HFFc6 (cell line): ENCODE data around the gene CAPRIN1. TPM values are rescaled to one million over a fixed set of nuclear protein-coding genes. Genes with fewer than 3 reads are reported as not detected.
A peak's percentile ranks its signal among the peaks of the same experiment; 100 is the strongest.
"Not testable (repeated sequence)": the region's sequence is repeated elsewhere in the genome, so short reads cannot be mapped to it uniquely, and the experiment has no call there.

Experiments
- DNase-seq: peaks from one replicate; pipeline ENCODE4 v3.0.0-alpha.2; 2018
- H3K27ac Mint-ChIP-seq: 2 replicates; pipeline ENCODE4 v1.8.0; 2020; ENCODE audit warnings: mild to moderate bottlenecking, mixed read lengths
- H3K27me3 Mint-ChIP-seq: 2 replicates; pipeline ENCODE4 v1.8.0; 2021; ENCODE audit warnings: mild to moderate bottlenecking, moderate library complexity, mixed read lengths; ENCODE audit not compliant: insufficient read depth
- H3K36me3 Mint-ChIP-seq: 2 replicates; pipeline ENCODE4 v1.8.0; 2021; ENCODE audit warnings: low read depth, mixed read lengths
- H3K4me1 Mint-ChIP-seq: 2 replicates; pipeline ENCODE4 v1.8.0; 2020; ENCODE audit warnings: low read depth, mixed read lengths
- H3K4me3 Mint-ChIP-seq: 2 replicates; pipeline ENCODE4 v1.8.0; 2020; ENCODE audit warnings: mild to moderate bottlenecking, moderate library complexity, mixed read lengths
- H3K9me3 Mint-ChIP-seq: 2 replicates; pipeline ENCODE4 v1.8.0; 2020; ENCODE audit warnings: mild to moderate bottlenecking, mixed read lengths
- CTCF ChIP-seq: fragments of 200-600 bp; sonication (generic); IDR thresholded peaks from 2 replicates; pipeline ENCODE4 v1.5.0; 2021; ENCODE audit warnings: antibody characterized with exemption, mild to moderate bottlenecking
- total RNA-seq, 6 experiments: library from RNA; stranded (reverse); fragmentation: NEBNext Ultra II Directional; extraction: Animal tissue kit (Norgen Biotek cat#: 25700); gene quantifications; 2 replicates in 1 of 6; 3 replicates in 5 of 6; pipeline ENCODE4 v1.2.3, GENCODE V29; 2021

CAPRIN1 gene
- total RNA-seq, 6 experiments from 2014 or later, result 275 to 313 (median 300) TPM

- Mint-ChIP-seq H3K27me3 (peaks cover 1% of the 10 kb centered on the region; the same call in 1 of the 2 replicates), H3K9me3 (no peaks in the 10 kb centered on the region), H3K4me3 (no peak overlapping the region), H3K4me1 (peaks cover 63% of the 10 kb centered on the region), H3K27ac (peak overlapping the region; percentile 38; the same call in 1 of the 2 replicates), H3K36me3 (peaks cover 56% of the 10 kb centered on the region)
- TF ChIP-seq CTCF, result no peak
- no peak for DNase-seq
Measured at GRCh38 chr11:34063061-34063795, 11.7 kb downstream of the CAPRIN1 start.

GRCh38 chr11:34064291-34064690 lies 12.8 kb downstream of the CAPRIN1 start:
- no peak for TF ChIP-seq CTCF
- H3K4me1 Mint-ChIP-seq, result peaks cover 57% of the 10 kb centered on the region

DNA sequence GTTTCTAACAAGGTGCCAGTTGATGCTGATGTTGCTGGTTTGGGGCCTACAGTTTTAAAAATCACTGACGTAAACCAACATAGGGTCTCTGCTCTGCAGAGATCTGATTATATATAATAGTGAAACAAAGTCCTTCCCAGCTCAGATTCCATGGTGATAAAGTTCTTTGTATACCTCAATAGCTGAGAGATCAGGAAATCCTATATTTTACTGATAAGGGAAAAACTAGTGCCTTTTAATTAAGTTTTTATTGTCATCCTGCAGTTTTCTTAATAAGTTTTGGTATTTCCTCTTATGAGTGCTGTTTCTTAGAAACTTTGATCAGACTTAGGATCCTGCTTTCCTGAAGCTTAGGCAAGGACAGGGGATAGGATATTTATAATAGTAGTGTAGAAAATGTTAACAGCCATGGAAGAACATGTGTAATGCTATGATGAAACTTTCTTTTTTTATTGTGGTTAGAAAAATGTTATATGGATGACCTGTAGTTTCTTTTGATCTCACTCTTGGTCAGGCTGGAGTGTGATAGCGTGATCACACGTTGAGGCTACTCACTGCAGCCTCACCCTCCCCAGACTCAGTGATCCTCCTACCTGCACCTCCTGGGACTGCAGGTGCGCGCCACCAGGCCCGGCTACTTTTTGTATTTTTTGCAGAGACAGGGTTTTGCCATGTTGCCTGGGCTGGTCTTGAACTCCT lies 14.1 kb downstream of the CAPRIN1 start:
- Mint-ChIP-seq H3K9me3 (no peaks in the 10 kb centered on the region), H3K27ac (0 out of 2 replicates have a peak overlapping the region, but pooled peaks have one; percentile 29), H3K4me1 (peaks cover 62% of the 10 kb centered on the region), H3K36me3 (peaks cover 45% of the 10 kb centered on the region), H3K27me3 (peaks cover 1% of the 10 kb centered on the region; the same call in 1 of the 2 replicates), H3K4me3 (no peak overlapping the region)
- TF ChIP-seq CTCF, result peak; percentile 48; the same call in 1 of the 2 replicates
- peak; percentile 13 for DNase-seq

More at GRCh38 chr11:34064291-34064690, 12.8 kb downstream of the CAPRIN1 start:
- Mint-ChIP-seq H3K27me3 (peaks cover 1% of the 10 kb centered on the region; the same call in 1 of the 2 replicates), H3K27ac (no peak overlapping the region), H3K4me3 (no peak overlapping the region), H3K36me3 (peaks cover 49% of the 10 kb centered on the region), H3K9me3 (no peaks in the 10 kb centered on the region)
- no peak for DNase-seq

DNA sequence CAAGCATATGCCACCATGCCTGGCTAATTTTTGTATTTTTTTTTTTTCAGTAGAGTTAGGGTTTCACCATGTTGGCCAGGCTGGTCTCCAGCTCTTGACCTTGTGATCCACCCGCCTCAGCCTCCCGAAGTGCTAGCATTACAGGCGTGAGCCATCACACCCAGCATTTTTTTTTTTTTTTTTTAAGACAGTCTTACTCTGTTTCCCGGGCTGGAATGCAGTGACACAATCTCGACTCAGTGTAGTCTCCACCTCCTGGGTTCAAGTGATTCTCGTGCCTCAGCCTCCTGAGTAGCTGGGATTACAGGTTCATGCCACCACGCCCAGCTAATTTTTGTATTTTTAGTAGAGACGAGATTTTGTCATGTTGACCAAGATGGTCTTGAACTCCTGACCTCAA lies 15.2 kb downstream of the CAPRIN1 start:
- H3K27me3 Mint-ChIP-seq, DNase-seq, H3K9me3 Mint-ChIP-seq: not testable (repeated sequence)
- peak overlapping the region; percentile 49; the same call in 1 of the 2 replicates for H3K27ac Mint-ChIP-seq
- peaks cover 62% of the 10 kb centered on the region for H3K4me1 Mint-ChIP-seq
- H3K36me3 Mint-ChIP-seq, result peaks cover 45% of the 10 kb centered on the region
- peak overlapping the region; percentile 24; the same call in 1 of the 2 replicates for H3K4me3 Mint-ChIP-seq

GRCh38 chr11:34067383-34068065 lies 16.0 kb downstream of the CAPRIN1 start:
- no peak for TF ChIP-seq CTCF
- peak overlapping the region; percentile 22; the same call in 1 of the 2 replicates for H3K27ac Mint-ChIP-seq
- no peak overlapping the region for H3K4me3 Mint-ChIP-seq

More at GRCh38 chr11:34067383-34068065, 16.0 kb downstream of the CAPRIN1 start:
- H3K27me3 Mint-ChIP-seq, result peaks cover 1% of the 10 kb centered on the region; the same call in 1 of the 2 replicates
- no peak for DNase-seq
- peaks cover 39% of the 10 kb centered on the region for H3K36me3 Mint-ChIP-seq
- peaks cover 58% of the 10 kb centered on the region for H3K4me1 Mint-ChIP-seq
- no peaks in the 10 kb centered on the region for H3K9me3 Mint-ChIP-seq
